Trophoblast cell (in vitro differentiated cells and primary cell): ENCODE results near the gene CAMSAP2.

Source experiments
- DNase-seq, 2 donors: peaks; one replicate each; pipeline ENCODE4 v3.0.0-alpha.2; 2016
- H2AFZ ChIP-seq: 2 replicates; pipeline ENCODE4 v1.6.1; 2013; ENCODE audit warnings: low read length, moderate library complexity, mild to moderate bottlenecking; ENCODE audit not compliant: insufficient read depth, poor library complexity
- H2AK5ac ChIP-seq: 2 replicates; pipeline ENCODE4 v1.6.1; 2013; ENCODE audit warnings: mild to moderate bottlenecking, low read length
- H2BK120ac ChIP-seq: 2 replicates; pipeline ENCODE4 v1.6.1; 2013; ENCODE audit warnings: low read length, mild to moderate bottlenecking, moderate library complexity; ENCODE audit not compliant: insufficient read depth, poor library complexity
- H2BK12ac ChIP-seq: 2 replicates; pipeline ENCODE4 v1.6.1; 2013; ENCODE audit warnings: mild to moderate bottlenecking, low read length, moderate library complexity
- H2BK5ac ChIP-seq: 2 replicates; pipeline ENCODE4 v1.6.1; 2013; ENCODE audit warnings: low read length, low read depth, moderate library complexity, mild to moderate bottlenecking; ENCODE audit not compliant: poor library complexity
- H3K14ac ChIP-seq: 2 replicates; pipeline ENCODE4 v1.6.1; 2013; ENCODE audit warnings: mild to moderate bottlenecking, low read length
- H3K18ac ChIP-seq: 2 replicates; pipeline ENCODE4 v1.6.1; 2013; ENCODE audit warnings: mild to moderate bottlenecking, low read length
- H3K23ac ChIP-seq: 2 replicates; pipeline ENCODE4 v1.6.1; 2013; ENCODE audit warnings: low read length
- H3K27ac ChIP-seq: 2 replicates; pipeline ENCODE4 v1.5.1; 2013; ENCODE audit warnings: low read depth, mild to moderate bottlenecking, inconsistent platforms, low read length, moderate library complexity
- H3K27me3 ChIP-seq: 2 replicates; pipeline ENCODE4 v1.6.1; 2013; ENCODE audit warnings: inconsistent platforms, mild to moderate bottlenecking, low read length, moderate library complexity; ENCODE audit not compliant: insufficient read depth
- H3K36me3 ChIP-seq, 2 experiments: 1 replicate in 1 of 2; 2 replicates in 1 of 2; pipeline ENCODE4 v1.6.1; 2013; ENCODE audit warnings: low read length in 2 of 2, mild to moderate bottlenecking in 2 of 2, moderate library complexity in 1 of 2; ENCODE audit not compliant: insufficient read depth in 2 of 2, control insufficient read depth in 1 of 2
- H3K4ac ChIP-seq: 2 replicates; pipeline ENCODE4 v1.6.1; 2013; ENCODE audit warnings: low read depth, mild to moderate bottlenecking, low read length, moderate library complexity
- H3K4me1 ChIP-seq, 2 experiments: 1 replicate in 1 of 2; 2 replicates in 1 of 2; pipeline ENCODE4 v1.6.1; 2013; ENCODE audit warnings: low read length in 2 of 2, mild to moderate bottlenecking in 2 of 2, moderate library complexity in 1 of 2; ENCODE audit not compliant: insufficient read depth in 2 of 2, control insufficient read depth in 1 of 2
- H3K4me2 ChIP-seq: 2 replicates; pipeline ENCODE4 v1.6.1; 2013; ENCODE audit warnings: inconsistent platforms, mild to moderate bottlenecking, low read length, moderate library complexity
- H3K4me3 ChIP-seq: 2 replicates; pipeline ENCODE4 v1.5.1; 2013; ENCODE audit warnings: mild to moderate bottlenecking, low read depth, low read length, inconsistent platforms
- H3K79me1 ChIP-seq: one replicate; pipeline ENCODE4 v1.6.1; 2013; ENCODE audit warnings: low read length
- H3K79me2 ChIP-seq: 2 replicates; pipeline ENCODE4 v1.6.1; 2013; ENCODE audit warnings: low read length, mild to moderate bottlenecking; ENCODE audit not compliant: control insufficient read depth, insufficient read depth, poor library complexity
- H3K9ac ChIP-seq: 2 replicates; pipeline ENCODE4 v1.6.1; 2013; ENCODE audit warnings: mild to moderate bottlenecking, low read length
- H3K9me3 ChIP-seq: 2 replicates; pipeline ENCODE4 v1.6.1; 2013; ENCODE audit warnings: low read depth, mild to moderate bottlenecking, control low read depth, inconsistent platforms, low read length; ENCODE audit not compliant: insufficient read depth
- H4K12ac ChIP-seq: 2 replicates; pipeline ENCODE4 v1.6.1; 2013; ENCODE audit warnings: low read depth, mild to moderate bottlenecking, low read length, moderate library complexity
- H4K8ac ChIP-seq: 2 replicates; pipeline ENCODE4 v1.6.1; 2013; ENCODE audit warnings: low read depth, mild to moderate bottlenecking, low read length, moderate library complexity
- H4K91ac ChIP-seq: one replicate; pipeline ENCODE4 v1.6.1; 2013; ENCODE audit warnings: low read depth, mild to moderate bottlenecking, low read length, moderate library complexity
- whole genome bisulfite sequencing: extraction: QIAGEN DNeasy Blood & Tissue Kit; methylation state at CpG from one replicate; pipeline ENCODE4 v1.1.7; 2013; ENCODE audit warnings: missing lambda C conversion rate; ENCODE audit not compliant: insufficient read length, insufficient coverage; ENCODE audit errors: extremely low coverage; 5-methylcytosine and 5-hydroxymethylcytosine counted together

The CAMSAP2 gene

DNA sequence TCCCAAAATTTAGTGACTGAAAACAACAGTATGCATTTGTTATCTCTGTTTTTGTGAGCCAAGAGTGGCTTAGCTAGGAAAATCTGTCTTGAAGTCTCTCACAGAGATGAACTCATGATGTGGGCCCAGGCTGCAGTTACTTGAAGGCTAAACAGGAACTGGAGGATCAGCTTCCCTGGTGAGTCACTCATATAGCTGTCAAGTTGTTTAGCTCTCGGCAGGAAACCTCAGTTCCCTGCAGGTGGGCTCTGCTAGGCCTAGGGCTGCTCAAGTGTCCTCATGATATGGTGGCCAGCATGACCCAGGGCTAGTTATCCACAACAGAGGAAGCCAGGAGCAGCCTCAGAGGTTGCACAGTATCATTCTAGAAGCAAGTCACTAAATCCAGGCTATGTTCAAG is 38.8 kb upstream of the CAMSAP2 start:
- Histone ChIP-seq H3K36me3 (no peaks in the 10 kb centered on the region), H3K4me3 (no peak overlapping the region), H3K79me1 (no peaks in the 10 kb centered on the region), H3K9me3 (no peaks in the 10 kb centered on the region), H2BK5ac (no peak overlapping the region), H3K79me2 (no peaks in the 10 kb centered on the region), H2BK120ac (no peak overlapping the region), H3K18ac (no peak overlapping the region), H4K91ac (no peak overlapping the region), H2AFZ (no peak overlapping the region), H3K27me3 (no peaks in the 10 kb centered on the region), H2BK12ac (no peak overlapping the region), H3K4ac (no peak overlapping the region), H2AK5ac (no peak overlapping the region), H3K23ac (no peak overlapping the region), H3K4me1 (no peaks in the 10 kb centered on the region), H3K27ac (no peak overlapping the region), H4K8ac (no peak overlapping the region), H3K9ac (no peak overlapping the region), H3K4me2 (no peak overlapping the region), H3K14ac (no peak overlapping the region), H4K12ac (no peak overlapping the region)
- peak in 1 of 2 donors; percentile 75 for DNase-seq
- no CpG with 5 or more reads among the region's 1 CpG for whole genome bisulfite sequencing

DNA sequence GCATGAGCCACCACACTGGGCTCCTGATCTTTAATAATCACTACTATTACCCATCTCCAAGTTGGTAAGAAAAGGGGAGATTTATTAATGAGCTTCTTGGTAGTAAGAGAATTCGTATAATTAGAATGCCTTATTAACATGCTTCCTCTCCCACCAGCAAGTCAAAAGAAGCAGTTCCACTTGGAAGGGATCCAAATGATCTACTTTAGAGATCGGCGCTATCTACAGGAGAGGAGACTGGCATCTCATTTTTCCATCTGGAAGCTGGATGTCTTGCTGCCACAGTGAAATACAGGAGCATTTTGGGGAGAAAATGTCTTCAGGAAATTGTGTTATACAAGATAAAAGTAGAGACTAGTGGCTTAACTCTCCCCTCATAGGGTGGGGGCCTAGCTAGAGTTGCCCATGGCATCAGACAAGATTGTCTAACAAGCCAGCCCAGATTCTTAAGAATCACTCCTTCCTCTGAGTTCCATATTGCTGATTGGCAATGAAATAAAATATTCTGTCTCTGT is 33.6 kb upstream of the CAMSAP2 start:
- no peak overlapping the region for H3K18ac ChIP-seq
- no peak overlapping the region for H2BK5ac ChIP-seq
- H3K4me1 ChIP-seq, result peaks cover 0 to 3% of the 10 kb centered on the region in 2 experiments
- no peak overlapping the region for H4K8ac ChIP-seq
- no peak for DNase-seq
- H3K14ac ChIP-seq, result no peak overlapping the region
- no peak overlapping the region for H3K27ac ChIP-seq
- H3K79me1 ChIP-seq, result peaks cover 2% of the 10 kb centered on the region
- no peaks in the 10 kb centered on the region for H3K9me3 ChIP-seq
- H3K27me3 ChIP-seq, result no peaks in the 10 kb centered on the region
- no peaks in the 10 kb centered on the region for H3K36me3 ChIP-seq
- no peak overlapping the region for H3K4me2 ChIP-seq
- no peak overlapping the region for H4K91ac ChIP-seq
- no peak overlapping the region for H3K4ac ChIP-seq
- no peaks in the 10 kb centered on the region for H3K79me2 ChIP-seq
- no peak overlapping the region for H3K4me3 ChIP-seq
- no peak overlapping the region for H2AFZ ChIP-seq
- H2BK12ac ChIP-seq, result no peak overlapping the region
- H2BK120ac ChIP-seq, result no peak overlapping the region
- H3K9ac ChIP-seq, result no peak overlapping the region
- no peak overlapping the region for H2AK5ac ChIP-seq
- H4K12ac ChIP-seq, result no peak overlapping the region
- no peak overlapping the region for H3K23ac ChIP-seq
- WGBS, result no CpG with 5 or more reads among the region's 3 CpGs

DNA sequence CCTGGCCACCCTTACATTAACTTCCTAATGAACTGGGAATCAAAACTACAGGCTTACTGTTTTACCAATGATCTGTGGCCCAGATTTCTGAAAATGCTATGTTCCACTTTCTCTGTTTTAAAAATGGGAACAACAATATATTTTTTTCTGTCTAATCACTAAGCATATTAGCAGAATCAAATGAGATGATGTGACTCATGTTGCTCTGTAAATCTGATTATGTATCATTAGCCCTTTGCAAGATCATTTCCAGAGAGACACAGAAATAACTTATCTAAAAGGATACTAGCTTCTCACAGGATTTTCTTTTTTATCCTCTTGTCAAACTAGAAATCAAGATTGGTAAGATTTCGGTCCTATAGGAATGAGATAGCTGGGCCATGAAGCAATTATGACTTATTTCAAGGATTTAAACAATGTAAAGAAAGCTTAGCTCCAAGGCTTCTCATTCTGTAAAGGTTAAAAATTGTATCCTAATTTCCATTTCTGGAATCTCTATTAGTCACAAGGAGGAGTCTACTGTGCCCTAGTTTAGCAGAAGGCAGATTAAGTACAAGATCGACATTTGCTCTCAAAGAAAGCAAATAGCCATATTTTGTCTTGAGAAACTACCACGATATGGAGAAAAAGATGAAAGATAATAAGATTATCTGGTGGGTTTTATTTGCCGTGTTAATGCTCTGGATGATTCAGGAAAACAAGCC is 32.4 kb upstream of the CAMSAP2 start:
- Histone ChIP-seq H3K4ac (no peak overlapping the region), H3K23ac (no peak overlapping the region), H3K18ac (no peak overlapping the region), H2BK5ac (no peak overlapping the region), H2AFZ (no peak overlapping the region), H3K9ac (no peak overlapping the region), H3K36me3 (no peaks in the 10 kb centered on the region), H2BK120ac (no peak overlapping the region), H3K79me2 (no peaks in the 10 kb centered on the region), H2AK5ac (no peak overlapping the region), H4K91ac (no peak overlapping the region), H3K14ac (no peak overlapping the region), H3K27me3 (no peaks in the 10 kb centered on the region), H3K79me1 (peaks cover 2% of the 10 kb centered on the region), H3K4me1 (peaks cover 0 to 3% of the 10 kb centered on the region in 2 experiments), H2BK12ac (no peak overlapping the region), H3K4me3 (no peak overlapping the region), H4K8ac (no peak overlapping the region), H4K12ac (no peak overlapping the region), H3K9me3 (no peaks in the 10 kb centered on the region), H3K4me2 (no peak overlapping the region), H3K27ac (no peak overlapping the region)
- DNase-seq, result peak; percentile 42 to 91
- no CpG with 5 or more reads among the region's 4 CpGs for WGBS

DNA sequence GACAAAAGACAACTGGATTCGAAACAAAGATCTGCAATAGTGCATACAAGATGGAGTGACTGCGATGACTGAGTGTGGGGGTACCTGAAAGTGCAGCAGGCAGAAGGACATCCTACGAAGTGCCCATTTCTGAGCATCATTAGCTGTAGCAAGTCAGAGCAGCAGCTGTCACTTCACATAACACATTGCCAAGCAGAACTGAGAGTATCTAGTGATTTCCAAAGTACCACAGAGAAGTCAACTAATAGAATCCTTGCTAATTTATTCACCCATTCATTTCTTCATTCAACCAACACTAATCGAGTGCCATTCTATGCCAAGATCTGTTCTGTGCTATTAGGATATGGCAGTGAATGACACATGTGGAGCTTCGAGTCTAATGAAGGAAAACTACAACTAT is 31.6 kb upstream of the CAMSAP2 start:
- H4K8ac ChIP-seq, result no peak overlapping the region
- no peak overlapping the region for H2AK5ac ChIP-seq
- no peaks in the 10 kb centered on the region for H3K36me3 ChIP-seq
- H4K12ac ChIP-seq, result no peak overlapping the region
- H3K27me3 ChIP-seq, result no peaks in the 10 kb centered on the region
- no peak overlapping the region for H4K91ac ChIP-seq
- H2BK12ac ChIP-seq, result no peak overlapping the region
- H3K4me1 ChIP-seq, result peaks cover 0 to 3% of the 10 kb centered on the region in 2 experiments
- no peaks in the 10 kb centered on the region for H3K79me2 ChIP-seq
- H3K4ac ChIP-seq, result no peak overlapping the region
- no peaks in the 10 kb centered on the region for H3K9me3 ChIP-seq
- H2AFZ ChIP-seq, result no peak overlapping the region
- no peak overlapping the region for H3K4me2 ChIP-seq
- no peak overlapping the region for H3K18ac ChIP-seq
- H3K9ac ChIP-seq, result no peak overlapping the region
- no peak overlapping the region for H2BK120ac ChIP-seq
- no CpG with 5 or more reads among the region's 5 CpGs for WGBS
- no peak overlapping the region for H3K14ac ChIP-seq
- no peak for DNase-seq
- no peak overlapping the region for H3K27ac ChIP-seq
- H3K79me1 ChIP-seq, result peaks cover 2% of the 10 kb centered on the region
- no peak overlapping the region for H2BK5ac ChIP-seq
- no peak overlapping the region for H3K4me3 ChIP-seq
- H3K23ac ChIP-seq, result peak overlapping the region; percentile 46
